Kidney (tissue), 14 donors: ENCODE data around the gene PLAGL1. TPM values are rescaled to one million over a fixed set of nuclear protein-coding genes. Genes with fewer than 3 reads are reported as not detected.
A peak's percentile ranks its signal among the peaks of the same experiment; 100 is the strongest.

ENCODE experiments used
- DNase-seq, 5 donors: peaks; one replicate each; pipeline ENCODE4 v3.0.0-alpha.2; 2013 to 2020
- FAIRE-seq: peaks from 2 replicates; lab custom pipeline; 2012; peaks lifted over from hg19 to GRCh38; lab: Jason Lieb, UNC
- H3K27ac ChIP-seq, 2 donors: one replicate each; pipeline ENCODE4 v1.7.0; 2013; ENCODE audit warnings: low read depth in 2 of 2, low read length in 2 of 2, inconsistent platforms in 1 of 2
- H3K27me3 ChIP-seq: one replicate; pipeline ENCODE4 v1.7.1; 2013; ENCODE audit warnings: low read length, inconsistent platforms; ENCODE audit not compliant: control insufficient read depth, insufficient read depth
- H3K36me3 ChIP-seq, 3 donors: one replicate each; pipeline versions ENCODE4 v1.7.0 to v1.7.1; 2013; ENCODE audit warnings: low read length in 3 of 3, control low read depth in 1 of 3, inconsistent platforms in 1 of 3; ENCODE audit not compliant: insufficient read depth in 3 of 3, control insufficient read depth in 2 of 3
- H3K4me1 ChIP-seq, 3 donors: one replicate each; pipeline versions ENCODE4 v1.7.0 to v1.7.1; 2013; ENCODE audit warnings: low read length in 3 of 3, inconsistent platforms in 1 of 3, low read depth in 1 of 3; ENCODE audit not compliant: control insufficient read depth in 2 of 3, insufficient read depth in 2 of 3
- H3K4me3 ChIP-seq, 3 donors: one replicate each; pipeline versions ENCODE4 v1.7.0 to v1.8.1; 2013; ENCODE audit warnings: low read length in 3 of 3, control low read depth in 1 of 3, inconsistent platforms in 1 of 3
- H3K9ac ChIP-seq, 3 donors: one replicate each; pipeline versions ENCODE4 v1.7.0 to v1.7.1; 2013; ENCODE audit warnings: low read length in 3 of 3, control low read depth in 1 of 3, inconsistent platforms in 1 of 3
- H3K9me3 ChIP-seq, 3 donors: one replicate each; pipeline versions ENCODE4 v1.7.0 to v1.7.1; 2013; ENCODE audit warnings: low read length in 3 of 3, control low read depth in 1 of 3, inconsistent platforms in 1 of 3; ENCODE audit not compliant: control insufficient read depth in 2 of 3, insufficient read depth in 1 of 3
- intact Hi-C: fragments of 100-400 bp; cut with DNase I; formaldehyde crosslinking; loops from one replicate; pipeline ENCODE4 v1.11.1; 2022
- polyA plus RNA-seq: library from polyadenylated mRNA; stranded (reverse); fragments of 350-450 nt; fragmentation: Illumina TruSeq; extraction: RNeasy Lipid Tissue Mini Kit (QIAGEN cat#74804); gene quantifications from one replicate; pipeline ENCODE4 v1.2.3, GENCODE V29; 2014; ENCODE audit warnings: low read depth, low replicate concordance; ENCODE audit not compliant: insufficient read depth
- total RNA-seq: library from RNA; stranded (reverse); fragmentation: NEBNext Ultra II Directional; extraction: Animal tissue kit (Norgen Biotek cat#: 25700); gene quantifications from one replicate; pipeline ENCODE4 v1.2.1, GENCODE V29; 2021
- TF ChIP-seq, protein P1 (sequence below): IDR thresholded peaks from 3 replicates; pipeline ENCODE4 v1.5.1; 2012; ENCODE audit warnings: mild to moderate bottlenecking, moderate library complexity, borderline replicate concordance; ENCODE audit not compliant: insufficient read depth; ENCODE audit errors: extremely low read depth
- donor health status: control.
- donor health status: control.
- donor health status: control.
- donor health status: control.
- donor health status: control.
- donor health status: DM: yes; HTN: yes; CAD: no.
- donor health status: Normal renal cell carcinoma (clear cell type).

The PLAGL1 gene
- total and polyA plus RNA-seq, 2 donors from 2014 or later, result 7.1 to 23.6 TPM

GRCh38 chr6:143937668-143937970, 70.4 kb downstream of the PLAGL1 start:
- FAIRE-seq (no peak), DNase-seq (peak in 2 of 5 donors; percentile 19 to 51)
- TF ChIP-seq, protein P1, sequence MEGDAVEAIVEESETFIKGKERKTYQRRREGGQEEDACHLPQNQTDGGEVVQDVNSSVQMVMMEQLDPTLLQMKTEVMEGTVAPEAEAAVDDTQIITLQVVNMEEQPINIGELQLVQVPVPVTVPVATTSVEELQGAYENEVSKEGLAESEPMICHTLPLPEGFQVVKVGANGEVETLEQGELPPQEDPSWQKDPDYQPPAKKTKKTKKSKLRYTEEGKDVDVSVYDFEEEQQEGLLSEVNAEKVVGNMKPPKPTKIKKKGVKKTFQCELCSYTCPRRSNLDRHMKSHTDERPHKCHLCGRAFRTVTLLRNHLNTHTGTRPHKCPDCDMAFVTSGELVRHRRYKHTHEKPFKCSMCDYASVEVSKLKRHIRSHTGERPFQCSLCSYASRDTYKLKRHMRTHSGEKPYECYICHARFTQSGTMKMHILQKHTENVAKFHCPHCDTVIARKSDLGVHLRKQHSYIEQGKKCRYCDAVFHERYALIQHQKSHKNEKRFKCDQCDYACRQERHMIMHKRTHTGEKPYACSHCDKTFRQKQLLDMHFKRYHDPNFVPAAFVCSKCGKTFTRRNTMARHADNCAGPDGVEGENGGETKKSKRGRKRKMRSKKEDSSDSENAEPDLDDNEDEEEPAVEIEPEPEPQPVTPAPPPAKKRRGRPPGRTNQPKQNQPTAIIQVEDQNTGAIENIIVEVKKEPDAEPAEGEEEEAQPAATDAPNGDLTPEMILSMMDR, result no peak

GRCh38 chr6:143936778-143937667, 71.0 kb downstream of the PLAGL1 start:
- no peak for DNase-seq
- TF ChIP-seq, protein P1, result no peak
- H3K4me3 ChIP-seq, result no peak overlapping the region
- H3K27me3 ChIP-seq, result no peaks in the 10 kb centered on the region
- intact Hi-C loops, result no loop called here
- H3K4me1 ChIP-seq, result no peaks in the 10 kb centered on the region
- no peaks in the 10 kb centered on the region for H3K9me3 ChIP-seq
- no peaks in the 10 kb centered on the region for H3K36me3 ChIP-seq
- no peak overlapping the region for H3K9ac ChIP-seq
- no peak for FAIRE-seq
- no peak overlapping the region for H3K27ac ChIP-seq

More at GRCh38 chr6:143937668-143937970, 70.4 kb downstream of the PLAGL1 start:
- H3K27ac ChIP-seq, result no peak overlapping the region
- H3K36me3 ChIP-seq, result no peaks in the 10 kb centered on the region
- no peaks in the 10 kb centered on the region for H3K4me1 ChIP-seq
- H3K9ac ChIP-seq, result no peak overlapping the region
- no peak overlapping the region for H3K4me3 ChIP-seq
- no peaks in the 10 kb centered on the region for H3K27me3 ChIP-seq
- H3K9me3 ChIP-seq, result no peaks in the 10 kb centered on the region
- intact Hi-C loops, result no loop called here

DNA sequence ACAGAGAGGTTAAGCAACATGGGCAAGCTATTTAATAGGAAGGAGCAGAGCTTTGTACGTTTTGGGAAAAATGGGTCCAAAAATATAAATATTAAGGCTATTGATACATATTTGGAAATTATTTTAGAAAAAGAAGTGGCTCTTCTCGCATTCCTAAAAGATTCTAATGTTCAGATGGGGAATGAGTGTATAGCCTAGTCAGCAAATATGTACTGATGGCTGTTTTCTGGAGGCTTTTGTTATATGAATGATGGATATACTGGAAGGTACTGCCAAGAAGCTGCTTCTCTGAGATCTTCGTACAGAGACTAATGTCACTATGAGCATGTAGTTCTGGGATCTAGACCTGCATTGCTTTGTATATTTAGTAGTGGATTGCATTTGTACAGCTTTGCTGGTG, 71.7 kb downstream of the PLAGL1 start:
- TF ChIP-seq, protein P1, result no peak
- no peaks in the 10 kb centered on the region for H3K4me1 ChIP-seq
- FAIRE-seq, result no peak
- no peaks in the 10 kb centered on the region for H3K27me3 ChIP-seq
- H3K27ac ChIP-seq, result no peak overlapping the region
- H3K9me3 ChIP-seq, result no peaks in the 10 kb centered on the region
- intact Hi-C loops, result no loop called here
- H3K9ac ChIP-seq, result no peak overlapping the region
- no peaks in the 10 kb centered on the region for H3K36me3 ChIP-seq
- no peak overlapping the region for H3K4me3 ChIP-seq
- no peak for DNase-seq
